ENCODE measurements around the gene GLT8D1. TPM values are rescaled to one million over a fixed set of nuclear protein-coding genes. Genes with fewer than 3 reads are reported as not detected.

GLT8D1 gene
- total RNA-seq, 1 donor from 2014 or later: 37.1 TPM

DNA sequence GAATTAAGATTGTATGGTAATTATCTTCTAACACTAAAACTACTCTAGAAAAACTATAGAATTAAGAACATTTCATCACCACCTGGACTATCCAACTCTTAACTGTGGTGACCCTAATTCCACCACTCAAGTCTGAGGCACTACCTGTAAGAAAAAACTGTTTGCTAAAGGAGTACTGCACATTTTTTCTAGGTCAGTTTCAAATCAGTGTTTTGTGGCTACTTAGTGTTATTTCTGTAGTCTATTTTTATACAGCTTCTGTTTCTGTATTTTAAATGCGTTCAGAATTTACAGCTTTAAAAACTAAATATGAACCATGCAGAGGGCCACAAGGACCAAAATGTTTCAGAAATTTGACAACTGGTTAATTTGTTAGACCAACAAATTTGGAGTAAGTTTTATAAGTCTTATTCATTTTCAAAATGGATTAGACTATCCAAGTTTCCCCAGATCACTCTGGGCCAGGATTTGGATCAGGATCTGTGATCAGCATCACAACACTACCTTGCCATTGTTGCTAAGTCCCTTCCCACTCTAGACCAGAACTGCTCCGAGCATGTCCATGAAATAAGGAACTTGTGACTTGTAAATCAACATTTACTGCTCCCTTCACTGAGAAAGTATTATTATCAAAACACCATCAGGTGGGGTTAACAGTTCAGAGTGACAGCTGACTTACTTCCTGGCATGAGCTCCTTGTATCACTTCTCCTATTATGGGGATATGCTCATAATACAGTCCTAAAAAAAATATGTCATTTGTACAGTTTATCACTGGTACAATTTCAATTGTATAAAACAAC, 8.6 kb downstream of the GLT8D1 start:
- ATAC-seq (no peak), DNase-seq (no peak)
- no peak overlapping the region for H3K4me3 ChIP-seq
- peaks cover 80% of the 10 kb centered on the region for H3K36me3 ChIP-seq
- no peaks in the 10 kb centered on the region for H3K27me3 ChIP-seq (ENCODE audit: low read depth)
- no peak overlapping the region for H3K27ac ChIP-seq
- TF ChIP-seq, protein P1, sequence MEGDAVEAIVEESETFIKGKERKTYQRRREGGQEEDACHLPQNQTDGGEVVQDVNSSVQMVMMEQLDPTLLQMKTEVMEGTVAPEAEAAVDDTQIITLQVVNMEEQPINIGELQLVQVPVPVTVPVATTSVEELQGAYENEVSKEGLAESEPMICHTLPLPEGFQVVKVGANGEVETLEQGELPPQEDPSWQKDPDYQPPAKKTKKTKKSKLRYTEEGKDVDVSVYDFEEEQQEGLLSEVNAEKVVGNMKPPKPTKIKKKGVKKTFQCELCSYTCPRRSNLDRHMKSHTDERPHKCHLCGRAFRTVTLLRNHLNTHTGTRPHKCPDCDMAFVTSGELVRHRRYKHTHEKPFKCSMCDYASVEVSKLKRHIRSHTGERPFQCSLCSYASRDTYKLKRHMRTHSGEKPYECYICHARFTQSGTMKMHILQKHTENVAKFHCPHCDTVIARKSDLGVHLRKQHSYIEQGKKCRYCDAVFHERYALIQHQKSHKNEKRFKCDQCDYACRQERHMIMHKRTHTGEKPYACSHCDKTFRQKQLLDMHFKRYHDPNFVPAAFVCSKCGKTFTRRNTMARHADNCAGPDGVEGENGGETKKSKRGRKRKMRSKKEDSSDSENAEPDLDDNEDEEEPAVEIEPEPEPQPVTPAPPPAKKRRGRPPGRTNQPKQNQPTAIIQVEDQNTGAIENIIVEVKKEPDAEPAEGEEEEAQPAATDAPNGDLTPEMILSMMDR (IDR thresholded peaks at IDR 0.05): no peak
- no peaks in the 10 kb centered on the region for H3K9me3 ChIP-seq
- no peaks in the 10 kb centered on the region for H3K4me1 ChIP-seq
- intact Hi-C loops (cut with DNase I): no loop called here

DNA sequence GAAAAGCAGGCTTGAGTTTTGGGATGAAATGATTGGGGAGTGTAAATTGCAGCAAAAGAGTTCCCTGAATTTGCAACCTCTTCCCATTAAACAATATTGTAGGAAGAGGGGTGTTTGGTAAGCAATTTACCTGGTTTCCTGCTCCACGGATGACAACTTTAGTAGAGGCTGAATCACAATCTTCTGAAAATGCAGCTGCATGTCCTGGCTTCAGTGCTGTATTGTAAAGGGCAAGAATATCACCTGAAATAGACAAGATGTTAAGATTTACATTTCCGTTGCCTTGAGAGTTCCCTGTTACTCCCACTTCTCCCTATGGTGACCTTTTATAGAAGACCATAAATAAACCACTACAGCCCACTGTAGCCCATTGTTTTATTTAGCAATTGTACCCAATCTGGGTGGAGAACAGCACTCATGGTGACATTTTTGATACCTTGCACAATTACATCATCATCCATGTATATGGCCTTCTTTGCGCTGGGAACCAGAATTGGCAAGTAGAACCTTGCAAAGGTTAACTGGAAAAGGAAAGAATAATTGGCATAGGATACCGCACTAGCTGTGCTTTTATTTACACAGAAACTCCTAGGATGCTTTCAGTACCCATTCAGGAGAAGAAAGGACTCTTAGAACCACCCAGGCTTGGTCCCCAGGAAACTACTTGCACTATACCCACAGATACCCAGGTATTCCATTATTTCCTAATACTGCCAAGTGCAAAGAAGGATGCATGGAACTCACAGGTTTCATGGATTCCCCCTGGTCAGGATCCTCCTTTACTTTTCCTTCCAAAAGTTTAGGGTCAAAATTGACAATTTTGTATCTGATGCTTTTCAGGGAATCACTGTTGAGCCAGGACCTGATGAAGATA, 9.6 kb downstream of the GLT8D1 start:
- Histone ChIP-seq H3K4me1 (no peaks in the 10 kb centered on the region), H3K4me3 (no peak overlapping the region), H3K36me3 (peaks cover 90% of the 10 kb centered on the region), H3K27ac (no peak overlapping the region), H3K27me3 (ENCODE audit: low read depth) (no peaks in the 10 kb centered on the region), H3K9me3 (no peaks in the 10 kb centered on the region)
- intact Hi-C loops (cut with DNase I): no loop called here
- TF ChIP-seq, protein P1 (IDR thresholded peaks at IDR 0.05): no peak
- DNase-seq: no peak
- no peak for ATAC-seq

DNA sequence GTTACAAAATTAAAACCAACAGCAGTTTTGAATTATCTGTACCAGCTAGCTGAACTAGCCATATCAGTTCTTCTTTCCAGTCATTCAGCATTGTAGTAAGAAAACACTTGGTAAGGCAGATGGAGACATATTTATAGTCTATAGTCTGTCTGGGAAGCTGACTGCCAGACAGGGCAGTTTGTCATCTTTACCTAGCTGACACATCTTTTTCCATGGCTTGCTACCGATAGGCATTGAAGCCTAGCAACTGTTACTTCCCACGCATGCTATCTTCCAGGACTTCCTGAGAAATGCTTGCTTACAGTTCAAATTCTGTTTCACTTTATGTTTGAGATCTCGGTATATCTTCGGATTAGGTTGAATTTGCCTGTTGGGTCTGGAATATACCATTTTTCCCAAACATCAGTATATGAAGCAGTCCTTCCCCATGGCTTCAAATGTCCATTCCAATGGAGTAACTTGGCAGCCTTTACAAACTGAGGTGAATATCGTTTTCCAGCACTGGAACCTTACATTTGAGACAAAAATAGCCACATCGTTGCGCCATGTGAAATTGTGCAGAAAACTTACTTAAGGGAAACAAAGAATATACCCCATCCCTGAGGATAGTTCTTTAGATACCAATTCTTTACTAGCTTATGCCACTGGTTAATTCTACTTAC, 10.9 kb downstream of the GLT8D1 start:
- TF ChIP-seq, protein P1 (IDR thresholded peaks at IDR 0.05): no peak
- DNase-seq: no peak
- ATAC-seq: no peak
- Histone ChIP-seq H3K27ac (no peak overlapping the region), H3K27me3 (ENCODE audit: low read depth) (no peaks in the 10 kb centered on the region), H3K4me1 (no peaks in the 10 kb centered on the region), H3K36me3 (peaks cover 99% of the 10 kb centered on the region), H3K4me3 (no peak overlapping the region), H3K9me3 (no peaks in the 10 kb centered on the region)
- intact Hi-C loops (cut with DNase I): no loop called here

DNA sequence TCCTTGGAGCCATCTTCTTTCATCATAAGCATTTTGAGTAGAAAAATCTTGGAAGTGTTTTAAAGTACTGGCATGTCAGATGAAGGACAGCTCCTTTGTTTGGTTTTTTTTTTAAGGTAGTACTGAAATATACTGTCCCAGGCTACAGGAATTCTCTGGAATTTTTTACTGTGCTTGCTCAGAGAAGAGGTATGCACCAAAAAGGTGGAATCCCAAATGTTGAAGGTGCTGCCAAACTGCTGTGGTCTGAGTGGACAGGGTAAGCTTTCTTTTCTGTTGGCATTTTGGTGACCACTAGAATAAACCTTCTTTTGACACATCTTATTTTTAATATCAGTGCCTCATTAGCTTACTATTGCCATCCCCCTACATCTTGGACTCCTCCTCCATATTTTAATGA, 12.5 kb downstream of the GLT8D1 start:
- DNase-seq (no peak), ATAC-seq (no peak)
- TF ChIP-seq, protein P1 (IDR thresholded peaks at IDR 0.05): no peak
- Histone ChIP-seq H3K36me3 (peaks cover 100% of the 10 kb centered on the region), H3K27ac (no peak overlapping the region), H3K4me3 (no peak overlapping the region), H3K9me3 (no peaks in the 10 kb centered on the region), H3K4me1 (no peaks in the 10 kb centered on the region), H3K27me3 (ENCODE audit: low read depth) (no peaks in the 10 kb centered on the region)
- intact Hi-C loops (cut with DNase I): no loop called here

DNA sequence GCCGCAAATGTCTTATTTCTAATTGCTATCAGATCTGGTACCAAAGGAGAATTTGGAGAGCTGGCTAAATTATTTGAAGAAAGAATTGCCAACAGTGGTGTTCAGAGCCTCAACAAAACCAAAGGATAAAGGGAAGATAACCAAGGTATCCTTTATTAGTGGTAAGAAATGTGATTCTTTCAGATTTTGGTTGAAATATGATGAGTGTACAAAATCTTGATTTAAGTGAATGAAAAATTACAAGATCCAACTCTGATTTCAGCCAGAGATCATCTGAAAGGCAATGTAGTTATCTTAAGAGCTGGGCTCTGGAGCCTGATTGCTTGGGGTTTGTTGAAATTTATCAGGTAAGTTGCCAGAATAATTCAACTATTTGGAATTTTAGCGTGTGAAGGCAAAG, 15.0 kb downstream of the GLT8D1 start:
- TF ChIP-seq, protein P1 (IDR thresholded peaks at IDR 0.05): no peak
- H3K4me1 ChIP-seq: peaks cover 14% of the 10 kb centered on the region
- no peak for ATAC-seq
- H3K27ac ChIP-seq: no peak overlapping the region
- no peak overlapping the region for H3K4me3 ChIP-seq
- H3K36me3 ChIP-seq: peaks cover 87% of the 10 kb centered on the region
- no peaks in the 10 kb centered on the region for H3K27me3 ChIP-seq (ENCODE audit: low read depth)
- no peaks in the 10 kb centered on the region for H3K9me3 ChIP-seq
- no peak for DNase-seq
- intact Hi-C loops (cut with DNase I): no loop called here
